IMR-90 (cell line): ENCODE results near the gene PRDM5. TPM values are rescaled to one million over a fixed set of nuclear protein-coding genes. Genes with fewer than 3 reads are reported as not detected.

ENCODE experiments used
- ATAC-seq: fragments of 200-7000 bp; cut with Tn5 transposase; 2 replicates; pipeline ENCODE4 v1.9.1; 2020; ENCODE audit warnings: low read depth, mild to moderate bottlenecking, moderate library complexity
- BruUV-seq: library from RNA; stranded (reverse); fragments of 400-500 nt; replicated peaks from 2 replicates; lab custom pipeline; 2021; lab: Mats Ljungman, UMichigan
- CTCF ChIA-PET: fragments of 300-600 bp; formaldehyde crosslinking; extraction: SDS; loops from one replicate; lab custom pipeline; 2021; ENCODE audit warnings: antibody characterized with exemption; lab: Yijun Ruan, JAX
- POLR2A ChIA-PET: fragments of 300-600 bp; sonication (Branson Sonifier 250); formaldehyde crosslinking; loops from one replicate; lab custom pipeline; 2022; ENCODE audit warnings: antibody characterized with exemption; ENCODE audit not compliant: unreplicated experiment; lab: Charles Lee
- DNase-seq: peaks from one replicate; pipeline ENCODE4 v3.0.0; 2013
- H2AFZ ChIP-seq: replicated peaks from 2 replicates; pipeline ENCODE3; 2013; ENCODE audit warnings: low read length, mild to moderate bottlenecking; ENCODE audit not compliant: poor library complexity
- H2AK5ac ChIP-seq: 2 replicates; pipeline ENCODE4 v1.6.1; 2013; ENCODE audit warnings: low read depth, low read length, inconsistent platforms
- H2AK9ac ChIP-seq: replicated peaks from 2 replicates; pipeline ENCODE3; 2013; ENCODE audit warnings: mild to moderate bottlenecking, low read depth, low read length, moderate library complexity; ENCODE audit not compliant: poor library complexity
- H2BK120ac ChIP-seq: 2 replicates; pipeline ENCODE4 v1.6.1; 2013; ENCODE audit warnings: low read depth, low read length, inconsistent platforms
- H2BK15ac ChIP-seq: 3 replicates; pipeline ENCODE4 v1.6.1; 2013; ENCODE audit warnings: low read depth, low read length, inconsistent platforms
- H2BK20ac ChIP-seq: 2 replicates; pipeline ENCODE4 v1.6.1; 2013; ENCODE audit warnings: low read depth, mild to moderate bottlenecking, inconsistent platforms, low read length, moderate library complexity
- H2BK5ac ChIP-seq: 2 replicates; pipeline ENCODE4 v1.6.1; 2013; ENCODE audit warnings: mild to moderate bottlenecking, low read depth, low read length, inconsistent platforms; ENCODE audit not compliant: poor library complexity, severe bottlenecking
- H3K14ac ChIP-seq: replicated peaks from 2 replicates; pipeline ENCODE4 v1.6.1; 2013; ENCODE audit warnings: low read depth, low read length, inconsistent platforms
- H3K18ac ChIP-seq: 2 replicates; pipeline ENCODE4 v1.6.1; 2013; ENCODE audit warnings: low read depth, low read length, control low read depth
- H3K23ac ChIP-seq: 2 replicates; pipeline ENCODE4 v1.6.1; 2013; ENCODE audit warnings: low read depth, low read length, inconsistent platforms
- H3K27ac ChIP-seq: 2 replicates; pipeline ENCODE4 v1.5.1; 2013; ENCODE audit warnings: mild to moderate bottlenecking, control low read depth, low read length; ENCODE audit not compliant: insufficient read depth
- H3K27me3 ChIP-seq: 2 replicates; pipeline ENCODE4 v1.6.1; 2013; ENCODE audit warnings: low read length; ENCODE audit not compliant: control insufficient read depth, insufficient read depth
- H3K36me3 ChIP-seq: 2 replicates; pipeline ENCODE4 v1.6.1; 2013; ENCODE audit warnings: low read length, mixed read lengths; ENCODE audit not compliant: control insufficient read depth, insufficient read depth
- H3K4ac ChIP-seq: 2 replicates; pipeline ENCODE4 v1.6.1; 2013; ENCODE audit warnings: low read depth, low read length, inconsistent platforms
- H3K4me1 ChIP-seq: 2 replicates; pipeline ENCODE4 v1.6.1; 2013; ENCODE audit warnings: low read length, mixed read lengths; ENCODE audit not compliant: control insufficient read depth, insufficient read depth
- H3K4me2 ChIP-seq: 2 replicates; pipeline ENCODE4 v1.6.1; 2013; ENCODE audit warnings: low read depth, mild to moderate bottlenecking, control low read depth, low read length, moderate library complexity
- H3K4me3 ChIP-seq: 2 replicates; pipeline ENCODE4 v1.5.1; 2013; ENCODE audit warnings: low read depth, mild to moderate bottlenecking, control low read depth, low read length, moderate library complexity; ENCODE audit not compliant: insufficient read depth
- H3K56ac ChIP-seq: 2 replicates; pipeline ENCODE4 v1.6.1; 2013; ENCODE audit warnings: low read length, inconsistent platforms; ENCODE audit not compliant: insufficient read depth; ENCODE audit errors: extremely low read depth
- H3K79me1 ChIP-seq, 2 experiments: 2 replicates each; pipeline ENCODE4 v1.6.1; 2013; ENCODE audit warnings: low read length in 2 of 2, inconsistent platforms in 1 of 2, low read depth in 1 of 2
- H3K9ac ChIP-seq: 2 replicates; pipeline ENCODE4 v1.6.1; 2013; ENCODE audit warnings: low read depth, low read length, control low read depth
- H3K9me1 ChIP-seq: 2 replicates; pipeline ENCODE4 v1.6.1; 2013; ENCODE audit warnings: low read length, inconsistent platforms; ENCODE audit not compliant: insufficient read depth
- H3K9me3 ChIP-seq: 2 replicates; pipeline ENCODE4 v1.6.1; 2013; ENCODE audit warnings: low read length; ENCODE audit not compliant: control insufficient read depth, insufficient read depth
- H4K20me1 ChIP-seq: 2 replicates; pipeline ENCODE4 v1.6.1; 2013; ENCODE audit warnings: low read length, inconsistent platforms; ENCODE audit not compliant: insufficient read depth
- H4K5ac ChIP-seq: 2 replicates; pipeline ENCODE4 v1.6.1; 2013; ENCODE audit warnings: mild to moderate bottlenecking, low read depth, low read length, control low read depth
- H4K8ac ChIP-seq, 2 experiments: 2 replicates each; pipeline ENCODE4 v1.6.1; 2013; ENCODE audit warnings: low read depth in 2 of 2, low read length in 2 of 2, control low read depth in 1 of 2, inconsistent platforms in 1 of 2
- H4K91ac ChIP-seq: 2 replicates; pipeline ENCODE4 v1.6.1; 2013; ENCODE audit warnings: low read depth, low read length, inconsistent platforms; ENCODE audit not compliant: insufficient read depth
- BHLHE40 ChIP-seq: fragments of 150-350 bp; IDR thresholded peaks from 2 replicates; pipeline ENCODE4 v1.6.1; 2016; ENCODE audit warnings: mild to moderate bottlenecking, low read depth, low read length
- CHD1 ChIP-seq: IDR thresholded peaks from 2 replicates; pipeline ENCODE4 v1.6.1; 2012; ENCODE audit warnings: low read depth, low read length, improper control_type of control experiment
- FOS ChIP-seq: fragments of 150-350 bp; IDR thresholded peaks from 2 replicates; pipeline ENCODE4 v1.6.1; 2016; ENCODE audit warnings: low read depth, low read length
- POLR2A ChIP-seq: IDR thresholded peaks from 2 replicates; pipeline ENCODE4 v1.6.1; 2012; ENCODE audit warnings: mild to moderate bottlenecking, low read depth, low read length
- RAD21 ChIP-seq: IDR thresholded peaks from 2 replicates; pipeline ENCODE4 v1.6.1; 2012; ENCODE audit warnings: low read length, improper control_type of control experiment
- RCOR1 ChIP-seq: IDR thresholded peaks from 2 replicates; pipeline ENCODE4 v1.6.1; 2012; ENCODE audit warnings: mild to moderate bottlenecking, low read length, improper control_type of control experiment; ENCODE audit not compliant: insufficient replicate concordance
- RFX5 ChIP-seq: IDR thresholded peaks from 2 replicates; pipeline ENCODE4 v1.8.0; 2012; ENCODE audit warnings: low read depth, mild to moderate bottlenecking, low read length, moderate library complexity
- SMC3 ChIP-seq: fragments of 150-350 bp; IDR thresholded peaks from 2 replicates; pipeline ENCODE4 v1.6.1; 2016; ENCODE audit warnings: low read depth, mild to moderate bottlenecking, antibody characterized with exemption, low read length, moderate library complexity
- WGBS, 2 experiments: methylation state at CpG; one replicate each; pipeline versions ENCODE4 v1.1.5 to v1.1.7; 2013; ENCODE audit warnings: missing lambda C conversion rate in 2 of 2; ENCODE audit not compliant: insufficient read length in 1 of 2; ENCODE audit errors: extremely low coverage in 2 of 2; 5-methylcytosine and 5-hydroxymethylcytosine counted together
- dilution Hi-C: fragments of 300-500 bp; cut with HindIII; formaldehyde crosslinking; loops from one replicate; pipeline ENCODE4 v1.14.3; 2018; ENCODE audit warnings: low sequenced_read_pairs; ENCODE audit not compliant: unreplicated experiment
- in situ Hi-C: fragments of 300-500 bp; cut with MboI; formaldehyde crosslinking; loops from 3 replicates; pipeline ENCODE4 v1.14.3; 2019; ENCODE audit warnings: low sequenced_read_pairs, inconsistent platforms, mixed read lengths
- intact Hi-C: fragments of 100-400 bp; cut with micrococcal nuclease; formaldehyde crosslinking; loops from 2 replicates; pipeline ENCODE4 v1.10.0; 2022
- polyA plus RNA-seq, 3 experiments: library from polyadenylated mRNA; depleted of rRNA; stranded (reverse); fragments of >200 nt; gene quantifications; 2 replicates each; pipeline ENCODE4 v1.2.3, GENCODE V29; 2012; ENCODE audit warnings: low replicate concordance in 1 of 3
- total RNA-seq: library from RNA; depleted of rRNA; stranded (reverse); fragments of >200 nt; gene quantifications from 2 replicates; pipeline ENCODE4 v1.2.3, GENCODE V29; 2012
- TF ChIP-seq, protein P1 (sequence below): fragments of 150-350 bp; IDR thresholded peaks from 2 replicates; pipeline ENCODE4 v1.6.1; 2017; ENCODE audit warnings: mild to moderate bottlenecking, antibody characterized with exemption, low read length, low read depth

Gene PRDM5
- total and polyA plus RNA-seq, 2 of the 4 experiments (the other 2 are of a cell fraction), result 4.1 to 10.8 TPM

- ChIA-PET POLR2A (no interaction called here), CTCF (no interaction called here)
- no peaks in the 10 kb centered on the region for H3K9me1 ChIP-seq
- H3K36me3 ChIP-seq, result no peaks in the 10 kb centered on the region
- DNase-seq, result no peak
- H3K9ac ChIP-seq, result no peak overlapping the region
- H3K9me3 ChIP-seq, result no peaks in the 10 kb centered on the region
- H3K4me1 ChIP-seq, result no peaks in the 10 kb centered on the region
- intact Hi-C loops, result no loop called here
- H2BK120ac ChIP-seq, result no peak overlapping the region
- no peak overlapping the region for H3K27ac ChIP-seq
- H3K4me2 ChIP-seq, result no peak overlapping the region
- no peak overlapping the region for H3K4ac ChIP-seq
- TF ChIP-seq RCOR1 (no peak), FOS (no peak), CHD1 (no peak), RAD21 (no peak), SMC3 (no peak), BHLHE40 (no peak), RFX5 (no peak), POLR2A (no peak)
- TF ChIP-seq, protein P1, sequence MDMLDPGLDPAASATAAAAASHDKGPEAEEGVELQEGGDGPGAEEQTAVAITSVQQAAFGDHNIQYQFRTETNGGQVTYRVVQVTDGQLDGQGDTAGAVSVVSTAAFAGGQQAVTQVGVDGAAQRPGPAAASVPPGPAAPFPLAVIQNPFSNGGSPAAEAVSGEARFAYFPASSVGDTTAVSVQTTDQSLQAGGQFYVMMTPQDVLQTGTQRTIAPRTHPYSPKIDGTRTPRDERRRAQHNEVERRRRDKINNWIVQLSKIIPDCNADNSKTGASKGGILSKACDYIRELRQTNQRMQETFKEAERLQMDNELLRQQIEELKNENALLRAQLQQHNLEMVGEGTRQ, result no peak
- H3K79me1 ChIP-seq, result no peaks in the 10 kb centered on the region
- no peak overlapping the region for H4K91ac ChIP-seq
- H3K14ac ChIP-seq, result no peak overlapping the region
- H4K20me1 ChIP-seq, result no peaks in the 10 kb centered on the region
- H4K8ac ChIP-seq, result no peak overlapping the region
- no CpG with 5 or more reads among the region's 2 CpGs for WGBS, 2 experiments
- H3K56ac ChIP-seq, result no peak overlapping the region
- in situ Hi-C loops, result no loop called here
- H2AK5ac ChIP-seq, result no peak overlapping the region
- no peak overlapping the region for H3K4me3 ChIP-seq
- H3K18ac ChIP-seq, result no peak overlapping the region
- no peak overlapping the region for H3K23ac ChIP-seq
- H3K27me3 ChIP-seq, result no peaks in the 10 kb centered on the region
- BruUV-seq, result no TSS peak
- H2AFZ ChIP-seq, result no peak overlapping the region
- ATAC-seq, result no peak
- H4K5ac ChIP-seq, result no peak overlapping the region
- H2BK5ac ChIP-seq, result no peak overlapping the region
- H2AK9ac ChIP-seq, result no peak overlapping the region
- H2BK15ac ChIP-seq, result no peak overlapping the region
- H2BK20ac ChIP-seq, result no peak overlapping the region
- dilution Hi-C loops, result no loop called here
Measured at GRCh38 chr4:120960656-120961267, 38.2 kb upstream of the PRDM5 start.
